ENCODE measurements around the gene PGK1. TPM values are rescaled to one million over a fixed set of nuclear protein-coding genes. Genes with fewer than 3 reads are reported as not detected.

Gene PGK1
- total RNA-seq, 1 donor from 2014 or later = 424 TPM

DNA sequence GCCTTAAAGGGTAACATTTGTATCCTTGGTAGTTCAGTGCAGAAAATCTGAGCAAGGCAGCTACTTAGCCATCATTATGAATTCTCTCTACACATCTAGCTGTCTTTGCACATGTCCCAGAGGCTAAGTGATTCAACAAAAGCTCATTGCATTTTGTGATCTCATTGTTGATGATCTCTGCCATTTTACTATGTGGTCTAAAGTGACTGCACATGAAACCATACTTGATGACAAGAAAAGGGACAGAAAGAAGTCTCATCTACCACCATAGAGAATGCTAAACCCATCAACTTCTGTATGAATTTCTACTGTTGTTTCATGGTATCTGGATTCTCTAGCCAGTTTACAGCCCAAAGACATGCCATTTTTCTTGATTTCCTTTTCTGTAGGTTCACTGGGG is 5.9 kb upstream of the PGK1 start:
- Histone ChIP-seq H3K27me3 (ENCODE audit: low read depth) (no peaks in the 10 kb centered on the region), H3K9me3 (replicated peaks) (no peaks in the 10 kb centered on the region), H3K4me1 (no peaks in the 10 kb centered on the region), H3K27ac (replicated peaks) (no peak overlapping the region), H3K36me3 (no peaks in the 10 kb centered on the region), H3K4me3 (no peak overlapping the region)
- no peak for DNase-seq
- TF ChIP-seq, protein P1, sequence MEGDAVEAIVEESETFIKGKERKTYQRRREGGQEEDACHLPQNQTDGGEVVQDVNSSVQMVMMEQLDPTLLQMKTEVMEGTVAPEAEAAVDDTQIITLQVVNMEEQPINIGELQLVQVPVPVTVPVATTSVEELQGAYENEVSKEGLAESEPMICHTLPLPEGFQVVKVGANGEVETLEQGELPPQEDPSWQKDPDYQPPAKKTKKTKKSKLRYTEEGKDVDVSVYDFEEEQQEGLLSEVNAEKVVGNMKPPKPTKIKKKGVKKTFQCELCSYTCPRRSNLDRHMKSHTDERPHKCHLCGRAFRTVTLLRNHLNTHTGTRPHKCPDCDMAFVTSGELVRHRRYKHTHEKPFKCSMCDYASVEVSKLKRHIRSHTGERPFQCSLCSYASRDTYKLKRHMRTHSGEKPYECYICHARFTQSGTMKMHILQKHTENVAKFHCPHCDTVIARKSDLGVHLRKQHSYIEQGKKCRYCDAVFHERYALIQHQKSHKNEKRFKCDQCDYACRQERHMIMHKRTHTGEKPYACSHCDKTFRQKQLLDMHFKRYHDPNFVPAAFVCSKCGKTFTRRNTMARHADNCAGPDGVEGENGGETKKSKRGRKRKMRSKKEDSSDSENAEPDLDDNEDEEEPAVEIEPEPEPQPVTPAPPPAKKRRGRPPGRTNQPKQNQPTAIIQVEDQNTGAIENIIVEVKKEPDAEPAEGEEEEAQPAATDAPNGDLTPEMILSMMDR (IDR thresholded peaks at IDR 0.05; ENCODE audit: borderline replicate concordance) = no peak
- intact Hi-C loops (cut with micrococcal nuclease) = no loop called here

DNA sequence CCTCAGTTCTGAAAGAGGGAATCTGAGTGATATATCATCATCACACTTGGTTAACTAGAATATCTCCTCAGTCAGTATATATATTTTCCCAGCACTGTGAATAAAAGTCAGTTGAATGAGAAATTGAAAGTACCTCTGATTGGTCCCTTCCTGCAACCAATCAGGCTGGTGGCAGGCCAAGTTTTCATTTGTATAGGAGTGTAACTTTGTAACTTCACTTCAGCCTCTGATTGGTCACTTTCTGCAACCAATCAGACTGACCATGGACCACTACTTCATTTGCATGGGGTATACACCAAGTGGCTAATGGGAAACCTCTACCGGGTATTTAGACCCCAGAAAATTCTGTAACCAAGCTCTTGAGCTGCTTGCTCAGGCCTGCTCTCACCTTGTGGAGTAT is 2.0 kb upstream of the PGK1 start:
- Histone ChIP-seq H3K27ac (replicated peaks) (no peak overlapping the region), H3K4me1 (peaks cover 23% of the 10 kb centered on the region), H3K27me3 (ENCODE audit: low read depth) (no peaks in the 10 kb centered on the region), H3K4me3 (no peak overlapping the region), H3K9me3 (replicated peaks) (no peaks in the 10 kb centered on the region), H3K36me3 (no peaks in the 10 kb centered on the region)
- DNase-seq = no peak
- TF ChIP-seq, protein P1 (IDR thresholded peaks at IDR 0.05; ENCODE audit: borderline replicate concordance) = no peak
- intact Hi-C loops (cut with micrococcal nuclease) = no loop called here

DNA sequence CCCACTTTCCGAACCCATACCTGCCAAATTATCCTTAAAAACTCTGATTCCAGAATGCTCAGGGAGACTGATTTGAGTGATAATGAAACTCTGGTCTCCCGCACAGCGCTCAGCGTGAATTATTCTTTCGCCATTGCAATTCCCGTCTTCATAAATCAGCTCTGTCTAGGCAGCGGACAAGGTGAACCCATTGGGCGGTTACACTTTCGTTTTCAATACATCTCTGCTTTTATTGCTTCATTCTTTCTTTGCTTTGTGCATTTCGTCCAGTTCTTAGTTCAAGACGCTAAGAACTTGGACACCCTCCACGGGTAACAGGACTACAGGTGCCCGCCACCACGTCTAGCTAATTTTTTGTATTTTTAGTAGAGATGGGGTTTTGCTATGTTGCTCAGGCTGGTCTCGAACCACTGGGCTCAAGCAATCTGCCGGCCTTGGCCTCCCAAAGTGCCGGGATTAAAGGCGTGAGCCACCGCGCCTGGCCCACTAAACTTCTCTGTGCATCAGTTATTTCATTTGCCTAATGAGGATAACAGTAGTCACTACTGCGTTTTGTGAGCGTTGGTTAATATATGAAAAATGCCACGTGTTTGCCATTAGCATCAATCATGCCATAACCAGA is 936 bp upstream of the PGK1 start:
- Histone ChIP-seq H3K27me3 (ENCODE audit: low read depth) (no peaks in the 10 kb centered on the region), H3K4me3 (peak overlapping the region; percentile 80), H3K9me3 (replicated peaks) (no peaks in the 10 kb centered on the region), H3K36me3 (no peaks in the 10 kb centered on the region), H3K4me1 (peaks cover 33% of the 10 kb centered on the region), H3K27ac (replicated peaks) (peak overlapping the region; percentile 96)
- TF ChIP-seq, protein P1 (IDR thresholded peaks at IDR 0.05; ENCODE audit: borderline replicate concordance) = no peak
- intact Hi-C loops (cut with micrococcal nuclease) = no loop called here
- no peak for DNase-seq

DNA sequence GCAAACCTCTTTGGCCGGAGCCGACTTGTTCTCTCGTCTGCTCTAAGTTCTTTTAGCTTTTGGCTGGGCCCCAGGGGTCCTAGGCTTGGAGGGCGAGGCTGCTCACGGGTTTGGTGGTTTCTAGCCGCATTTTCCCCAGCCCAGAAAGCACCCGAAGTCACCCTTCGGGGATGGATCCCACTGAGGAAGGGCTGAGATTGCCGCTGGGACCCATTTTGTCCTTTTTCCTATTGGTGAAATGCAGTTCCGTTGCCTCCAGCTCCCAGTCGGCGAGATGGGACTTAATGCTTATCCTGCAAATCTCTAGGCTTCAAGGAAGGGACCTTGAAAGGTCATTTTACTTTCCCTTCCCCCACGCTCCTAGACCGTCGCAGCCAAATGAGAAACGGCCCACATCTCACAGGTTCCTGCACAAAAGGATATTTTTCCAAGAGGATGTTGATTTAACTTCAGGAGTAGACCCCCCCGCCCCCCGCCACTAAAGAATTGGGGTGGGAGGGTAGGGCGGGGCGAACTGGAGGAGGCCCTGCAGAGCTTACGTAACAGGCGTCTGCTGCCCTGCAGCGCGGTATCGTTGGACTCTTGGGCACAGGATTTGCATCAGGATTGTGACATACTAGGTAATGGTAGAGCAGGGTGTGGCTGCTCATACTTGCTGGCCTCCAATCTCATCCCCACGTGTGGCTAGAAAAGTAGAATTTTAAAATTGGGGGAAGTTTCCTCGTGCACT is 564 bp downstream of the PGK1 start:
- DNase-seq = peak; percentile 29
- intact Hi-C loops (cut with micrococcal nuclease) = no loop called here
- H3K36me3 ChIP-seq = no peaks in the 10 kb centered on the region

DNA sequence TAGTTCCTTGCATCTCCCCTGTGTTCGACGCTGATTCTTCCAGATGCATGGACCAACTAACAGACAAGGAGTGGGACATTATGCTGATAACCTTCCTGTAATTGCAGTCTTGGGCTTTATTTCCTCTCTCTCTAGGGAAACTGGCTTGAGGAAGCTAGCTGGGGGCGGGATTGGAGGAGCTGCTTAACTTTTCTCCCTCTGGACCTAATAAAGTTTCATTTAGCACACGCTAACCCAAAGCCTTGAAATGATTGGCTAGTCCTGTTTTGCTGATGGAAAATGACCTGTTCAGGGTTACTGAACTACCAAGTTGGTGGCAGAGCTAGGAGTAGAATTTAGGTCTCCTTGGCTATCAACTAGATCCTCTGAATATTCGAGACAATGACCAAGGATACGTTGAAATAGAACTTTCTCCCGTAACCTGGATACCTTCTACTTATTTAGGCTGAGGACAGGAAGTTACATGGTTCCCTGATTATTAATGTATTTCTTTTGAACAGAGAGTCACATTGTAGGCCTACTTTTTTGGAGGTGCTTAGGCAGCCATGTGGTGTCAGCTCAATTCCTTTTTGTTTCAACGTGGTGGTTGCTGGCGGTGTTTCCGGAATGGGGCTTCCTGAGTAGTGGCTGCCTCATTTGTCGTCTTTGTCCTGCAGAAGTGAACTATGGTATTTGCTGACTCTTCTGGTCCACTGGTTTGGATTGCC is 2.0 kb downstream of the PGK1 start:
- intact Hi-C loops (cut with micrococcal nuclease) = no loop called here

More for the DNA sequence above, 564 bp downstream of the PGK1 start:
- H3K4me1 ChIP-seq = peaks cover 47% of the 10 kb centered on the region
- TF ChIP-seq, protein P1 (IDR thresholded peaks at IDR 0.05; ENCODE audit: borderline replicate concordance) = no peak
- H3K4me3 ChIP-seq = peak overlapping the region; percentile 80
- H3K27ac ChIP-seq (replicated peaks) = peak overlapping the region; percentile 96
- no peaks in the 10 kb centered on the region for H3K9me3 ChIP-seq (replicated peaks)
- H3K27me3 ChIP-seq (ENCODE audit: low read depth) = no peaks in the 10 kb centered on the region

More for the DNA sequence above, 2.0 kb downstream of the PGK1 start:
- TF ChIP-seq, protein P1 (IDR thresholded peaks at IDR 0.05; ENCODE audit: borderline replicate concordance) = no peak
- Histone ChIP-seq H3K4me3 (peak overlapping the region; percentile 80), H3K27me3 (ENCODE audit: low read depth) (no peaks in the 10 kb centered on the region), H3K9me3 (replicated peaks) (no peaks in the 10 kb centered on the region), H3K4me1 (peaks cover 50% of the 10 kb centered on the region), H3K27ac (replicated peaks) (peak overlapping the region; percentile 96), H3K36me3 (peaks cover 10% of the 10 kb centered on the region)
- DNase-seq = no peak
